HG03066 (cell line): Measurements from ENCODE around the gene THRB.

Experiments used
- ATAC-seq: cut with Tn5 transposase; IDR thresholded peaks from one replicate; pipeline ENCODE4 v1.9.1; 2021; ENCODE audit warnings: low read depth; ENCODE audit not compliant: unreplicated experiment

The THRB gene

GRCh38 chr3:24162929-24163328 lies 331.7 kb downstream of the THRB start:
- no peak for ATAC-seq

DNA sequence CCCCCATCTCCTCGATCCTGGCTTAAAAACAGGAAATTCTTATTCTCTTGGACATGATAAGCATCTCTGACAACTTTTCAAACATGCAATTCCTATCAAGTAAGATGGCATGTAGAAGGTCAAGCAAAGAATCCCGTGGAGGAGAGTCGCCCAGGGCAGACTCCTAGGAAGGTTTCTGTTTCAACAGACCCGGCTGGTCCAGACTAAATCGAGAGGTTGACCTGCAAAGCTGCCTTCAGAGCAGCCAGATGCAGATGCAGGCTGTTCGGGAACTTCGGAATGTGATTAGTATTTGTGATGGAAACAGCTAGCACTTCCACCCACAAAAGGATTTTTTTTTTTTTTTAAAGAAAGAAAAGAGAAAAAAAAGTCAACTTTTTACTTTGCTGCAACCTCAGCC lies 332.8 kb downstream of the THRB start:
- no peak for ATAC-seq

DNA sequence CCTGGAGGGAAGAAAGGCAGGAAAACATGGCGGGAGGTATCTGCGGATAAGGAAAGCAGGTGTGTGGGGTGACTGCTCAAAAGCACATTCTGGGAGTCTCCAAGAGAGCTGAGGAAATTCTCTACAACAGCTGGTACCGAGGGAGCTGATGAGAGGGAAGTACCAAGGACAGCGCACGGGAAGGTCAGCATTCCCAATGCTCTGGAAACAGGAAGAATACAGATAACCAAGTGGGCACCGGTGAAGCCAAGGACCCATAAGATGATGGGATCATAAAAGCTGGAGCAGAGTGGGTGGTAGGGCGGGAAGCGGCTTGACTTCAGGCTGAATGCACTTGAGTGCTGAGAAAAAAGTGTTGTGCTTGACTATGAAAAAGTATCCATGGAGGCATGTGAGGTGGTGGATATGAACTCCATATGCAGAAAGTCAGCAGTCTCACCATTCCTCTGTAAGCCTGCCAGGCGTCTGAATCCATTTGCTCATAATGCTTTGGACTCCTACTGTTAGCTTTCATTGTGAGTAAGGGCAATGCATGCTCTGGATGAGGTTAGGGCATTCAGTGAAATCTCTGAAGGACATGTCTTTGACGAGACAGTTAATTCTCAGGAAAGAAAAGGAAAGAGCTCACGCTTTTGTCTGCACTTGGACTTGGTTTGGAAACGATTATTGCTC lies 334.1 kb downstream of the THRB start:
- ATAC-seq, result no peak

- ATAC-seq, result no peak
Observed at GRCh38 chr3:24158761-24159454, 335.7 kb downstream of the THRB start.

- ATAC-seq, result no peak
Observed at GRCh38 chr3:24157106-24157505, 337.5 kb downstream of the THRB start.

GRCh38 chr3:24156466-24156865 lies 338.2 kb downstream of the THRB start:
- no peak for ATAC-seq

DNA sequence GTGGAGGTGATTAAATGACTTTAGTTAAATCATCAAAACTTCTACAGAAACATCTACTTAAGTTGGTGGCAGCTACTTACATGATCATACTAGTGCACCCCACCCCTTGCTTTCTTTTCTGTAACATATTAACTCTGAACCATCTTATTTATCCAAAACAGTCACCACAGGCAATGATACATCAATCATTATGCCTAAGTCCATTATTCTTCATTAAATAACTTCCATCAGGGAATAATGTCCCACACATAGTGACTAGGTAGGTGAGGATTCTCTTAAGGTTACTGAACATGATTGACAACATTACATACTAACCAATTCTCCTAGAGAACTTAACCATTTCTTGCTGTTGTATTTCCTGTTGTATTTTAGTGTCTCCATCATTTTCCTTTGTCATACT lies 339.4 kb downstream of the THRB start:
- no peak for ATAC-seq

DNA sequence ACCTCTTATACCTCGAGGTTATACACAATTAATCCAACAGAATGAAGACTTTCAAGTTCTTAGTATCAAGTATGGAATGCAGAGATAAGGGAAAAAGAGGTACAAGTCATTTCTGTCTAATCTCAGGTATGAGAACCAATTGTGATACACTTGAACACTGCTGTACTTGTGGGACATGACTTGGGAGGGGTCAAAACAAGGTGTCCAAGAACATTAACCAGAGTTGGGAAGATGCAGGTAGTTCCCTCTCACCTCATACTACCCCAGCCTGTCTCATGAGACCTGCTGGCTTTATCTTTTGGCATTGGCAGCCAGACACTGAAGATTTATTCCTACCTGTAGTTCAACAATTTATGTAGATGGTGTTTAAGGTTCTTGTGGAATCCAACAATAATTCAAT lies 339.9 kb downstream of the THRB start:
- no peak for ATAC-seq

GRCh38 chr3:24154013-24154695 lies 340.5 kb downstream of the THRB start:
- peak; percentile 70 for ATAC-seq

DNA sequence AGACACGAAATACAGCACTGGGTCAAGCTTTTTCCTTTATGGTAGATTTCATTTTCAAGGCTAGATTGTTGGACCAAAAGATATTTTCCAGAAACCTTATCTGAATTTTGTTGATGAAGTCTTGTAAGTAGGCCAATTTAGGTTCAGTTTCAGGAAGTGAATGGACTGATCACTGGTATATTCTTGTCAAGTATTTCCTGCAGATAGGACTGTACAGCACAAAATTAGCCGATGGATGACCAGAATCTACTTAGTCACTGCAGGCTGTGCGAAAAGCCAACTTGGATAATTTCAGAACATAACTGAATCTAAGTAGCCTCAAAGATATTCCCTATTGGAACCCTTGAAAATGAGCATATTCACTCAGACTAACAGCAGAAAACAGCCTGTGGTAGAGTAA lies 343.1 kb downstream of the THRB start:
- no peak for ATAC-seq

DNA sequence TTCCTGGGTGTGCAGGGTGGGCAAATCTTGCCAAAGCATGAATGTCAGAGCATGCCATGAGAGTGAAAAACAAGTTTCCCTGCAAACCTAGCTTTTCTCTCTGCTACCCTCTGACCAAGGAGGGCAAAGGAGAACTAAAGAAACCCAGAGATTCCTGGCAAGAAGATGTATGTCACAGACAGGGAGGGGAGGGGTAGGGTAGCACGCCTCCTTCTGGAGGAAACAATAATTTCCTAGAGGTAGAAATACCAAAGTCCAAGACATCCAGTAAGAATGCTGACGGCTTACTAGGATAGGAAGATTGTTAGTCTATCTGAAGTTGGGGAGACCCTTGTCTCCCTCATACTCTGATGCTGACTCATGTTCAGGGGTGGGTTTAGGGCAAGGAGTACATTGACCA lies 345.6 kb downstream of the THRB start:
- no peak for ATAC-seq

DNA sequence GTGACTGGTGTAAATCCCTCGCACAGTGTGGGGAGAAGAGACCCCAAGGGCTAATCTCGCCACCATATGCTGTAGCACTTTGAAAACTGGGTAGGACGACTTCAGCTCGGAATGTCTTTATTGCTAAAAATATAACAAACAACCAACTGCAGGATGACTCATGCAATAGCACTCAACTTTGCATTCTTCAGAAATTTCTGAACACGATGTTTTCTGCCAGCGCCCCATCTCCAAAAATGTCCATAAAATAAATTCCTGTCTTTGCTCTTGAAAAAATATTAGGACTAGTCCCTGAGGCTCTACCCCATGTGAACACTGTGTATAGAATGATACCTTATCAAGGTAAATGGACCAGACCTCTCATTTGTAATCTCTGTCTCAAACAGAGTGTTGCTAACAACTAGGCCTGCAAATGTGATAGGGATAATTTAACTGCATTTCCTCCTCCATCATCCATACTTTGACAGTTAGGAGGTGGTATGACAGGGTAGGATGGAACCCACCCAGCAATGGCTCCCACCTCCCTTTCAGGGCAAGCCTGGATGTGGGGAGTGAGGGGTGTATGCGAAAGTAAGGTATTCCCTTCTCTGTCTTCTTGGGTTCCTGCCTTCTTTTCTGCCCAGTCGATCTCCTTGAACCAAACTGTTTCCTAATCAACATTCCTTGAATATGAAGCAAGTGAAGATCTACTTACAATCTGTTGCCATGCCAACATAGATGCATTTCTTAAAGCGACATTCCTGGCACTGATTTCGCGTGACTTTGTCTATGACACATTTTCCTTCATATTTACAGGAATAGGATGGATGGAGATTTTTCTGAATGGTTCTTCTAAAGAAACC lies 348.4 kb downstream of the THRB start:
- ATAC-seq, result no peak

DNA sequence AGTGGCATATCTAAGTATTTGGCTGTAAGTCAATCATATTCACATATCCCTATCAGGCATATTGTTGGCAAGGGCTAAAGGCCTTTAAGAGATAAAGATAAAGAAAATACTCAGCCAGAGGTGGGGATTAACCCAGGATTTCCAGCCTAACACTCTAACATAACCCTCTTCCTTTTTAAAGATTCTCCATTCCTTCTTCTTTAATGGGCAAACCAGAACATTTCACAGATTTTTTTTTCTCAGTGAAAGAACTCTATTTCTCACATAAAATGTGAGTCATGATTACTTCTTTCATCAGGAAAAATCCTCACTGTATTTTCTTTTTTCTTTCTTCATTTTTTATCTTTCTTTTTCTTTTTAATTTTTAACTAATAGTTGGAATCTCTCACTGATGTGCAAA lies 349.2 kb downstream of the THRB start:
- ATAC-seq, result no peak

DNA sequence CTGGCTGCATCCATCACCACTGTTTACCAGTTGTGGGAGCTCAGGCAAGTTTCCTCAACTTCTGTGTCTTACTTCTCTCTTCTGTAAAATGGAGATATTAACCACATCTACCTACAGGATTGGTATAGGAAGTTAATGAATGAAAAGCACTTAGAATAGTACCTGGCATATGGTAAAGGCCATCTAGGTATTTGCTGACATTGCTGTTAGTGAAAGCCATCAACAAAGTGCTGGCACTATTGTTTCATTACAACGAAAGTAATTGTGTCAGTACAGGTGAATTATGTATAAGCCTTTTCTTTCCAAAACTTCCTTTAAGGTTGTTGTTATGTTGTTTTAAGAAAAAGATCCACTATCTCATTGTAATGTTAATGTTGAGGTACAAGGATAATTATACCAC lies 352.5 kb downstream of the THRB start:
- no peak for ATAC-seq

GRCh38 chr3:24141548-24141947 lies 353.1 kb downstream of the THRB start:
- no peak for ATAC-seq

DNA sequence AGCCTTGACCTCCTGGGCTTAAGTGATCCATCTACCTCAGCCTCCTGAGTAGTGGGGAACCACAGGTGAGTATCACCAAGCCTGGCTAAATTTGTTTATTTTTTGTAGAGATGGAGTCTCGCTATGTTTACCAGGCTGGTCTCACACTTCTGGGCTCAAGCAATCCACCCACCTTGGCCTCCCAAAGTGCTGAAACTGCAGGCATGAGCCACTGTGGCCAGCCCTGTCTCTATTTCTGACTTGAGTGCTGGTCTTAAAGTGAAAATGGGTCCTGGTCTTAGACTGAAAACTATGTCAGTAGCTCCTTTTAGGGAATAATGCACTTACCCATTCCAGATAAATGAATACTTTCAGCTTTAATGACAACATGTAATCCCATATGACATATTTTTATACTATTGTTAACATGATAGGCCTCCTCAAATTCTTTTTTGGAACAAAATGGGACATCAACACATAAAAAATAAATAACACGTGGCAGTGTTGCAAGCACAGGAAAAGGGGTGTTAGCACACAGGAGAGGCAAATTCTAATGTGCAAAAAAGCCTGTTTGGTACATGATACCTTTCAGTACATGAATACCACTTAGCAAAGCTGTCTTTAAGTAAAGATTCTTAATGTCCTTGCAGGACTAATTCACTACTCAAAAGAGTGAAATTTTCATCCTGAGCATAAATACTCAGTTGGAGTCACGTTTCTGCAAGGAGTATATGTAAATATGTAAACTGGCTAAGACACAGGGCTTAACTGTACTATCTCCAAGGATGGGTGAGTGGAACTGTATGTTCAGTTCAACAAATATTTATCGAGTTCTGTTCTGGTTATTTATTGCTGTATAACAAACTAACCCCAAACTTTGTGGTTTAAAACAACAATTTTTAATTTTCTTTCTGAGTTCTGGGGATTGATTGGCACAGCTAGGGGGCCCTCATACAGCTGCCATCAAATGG lies 354.9 kb downstream of the THRB start:
- no peak for ATAC-seq

- ATAC-seq, result no peak
Observed at GRCh38 chr3:24138876-24139256, 355.8 kb downstream of the THRB start.

DNA sequence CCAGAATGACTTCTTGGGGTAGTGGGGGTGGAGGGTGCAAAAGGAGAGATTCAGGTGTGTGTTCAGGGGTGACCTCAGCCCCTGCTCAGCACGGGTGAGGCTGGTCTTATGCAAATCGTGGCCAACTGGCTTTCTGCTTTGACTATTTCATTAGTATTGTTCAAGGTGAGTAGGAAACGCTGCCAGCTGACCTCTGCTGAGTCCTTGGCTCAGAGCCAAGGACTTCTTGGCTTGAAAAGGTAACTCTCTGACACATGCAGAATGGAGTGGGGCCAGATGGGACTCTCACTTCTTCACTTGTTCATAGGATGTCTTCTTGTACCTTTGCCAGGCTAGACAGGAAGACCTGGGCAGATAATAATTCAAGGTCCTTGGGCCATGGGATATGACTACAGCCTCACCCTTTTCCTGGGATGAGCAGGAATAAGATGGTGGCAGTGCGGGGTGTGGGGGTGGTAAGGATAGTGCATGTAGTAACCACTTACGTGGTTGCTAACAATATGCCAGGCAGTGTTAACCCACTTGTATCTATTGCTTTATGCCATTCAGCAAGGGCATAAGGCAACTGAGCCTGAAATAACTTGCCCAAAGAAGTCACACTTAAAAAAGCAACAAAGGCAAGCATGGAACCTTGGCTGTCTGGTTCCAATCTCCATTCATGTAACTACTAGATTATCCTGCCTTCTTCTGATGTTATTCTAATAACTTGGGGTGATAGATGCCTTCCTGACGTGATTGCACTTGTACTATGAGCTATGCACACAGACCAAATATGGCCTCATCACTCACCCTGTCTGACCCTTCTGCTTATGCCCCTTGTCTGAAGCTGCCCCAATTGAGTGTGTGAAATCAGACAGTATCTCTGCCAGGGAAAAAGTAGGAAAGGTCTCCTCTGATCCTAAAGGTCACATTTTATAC lies 356.4 kb downstream of the THRB start:
- no peak for ATAC-seq

GRCh38 chr3:24137334-24137733 lies 357.3 kb downstream of the THRB start:
- ATAC-seq, result no peak
